Measurements from ENCODE around the gene BNIP5.
"Not testable (repeated sequence)": the region's sequence is repeated elsewhere in the genome, so short reads cannot be mapped to it uniquely, and the experiment has no call there.

BNIP5 gene

GRCh38 chr6:36345681-36346466, 9.2 kb upstream of the BNIP5 start:
- DNase-seq (ENCODE audit: low read depth in 4 of 4, low spot score in 1 of 4): no peak

- no peak for DNase-seq (ENCODE audit: low read depth in 4 of 4, low spot score in 1 of 4)
Measured at GRCh38 chr6:36343109-36343680, 6.5 kb upstream of the BNIP5 start.

GRCh38 chr6:36340618-36341454, 4.1 kb upstream of the BNIP5 start:
- peak; percentile 60 to 64 (median 60) for DNase-seq (ENCODE audit: low read depth in 4 of 4, low spot score in 1 of 4)

GRCh38 chr6:36340306-36340617, 3.6 kb upstream of the BNIP5 start:
- no peak for DNase-seq (ENCODE audit: low read depth in 4 of 4, low spot score in 1 of 4)

GRCh38 chr6:36339146-36339545, 2.5 kb upstream of the BNIP5 start:
- DNase-seq (ENCODE audit: low read depth in 4 of 4, low spot score in 1 of 4): no peak

- not testable (repeated sequence) for DNase-seq (ENCODE audit: low read depth in 4 of 4, low spot score in 1 of 4)
Measured at GRCh38 chr6:36338223-36338622, 1.5 kb upstream of the BNIP5 start.

GRCh38 chr6:36337814-36338213, 1.1 kb upstream of the BNIP5 start:
- no peak for DNase-seq (ENCODE audit: low read depth in 4 of 4, low spot score in 1 of 4)

GRCh38 chr6:36336208-36336710, 429 bp downstream of the BNIP5 start:
- DNase-seq (ENCODE audit: low read depth in 4 of 4, low spot score in 1 of 4): no peak

- no peak for DNase-seq (ENCODE audit: low read depth in 4 of 4, low spot score in 1 of 4)
Measured at GRCh38 chr6:36335465-36336207, 1.1 kb downstream of the BNIP5 start.

GRCh38 chr6:36334832-36335459, 1.7 kb downstream of the BNIP5 start:
- no peak for DNase-seq (ENCODE audit: low read depth in 4 of 4, low spot score in 1 of 4)

- DNase-seq (ENCODE audit: low read depth in 4 of 4, low spot score in 1 of 4): no peak
Measured at GRCh38 chr6:36333931-36334725, 2.6 kb downstream of the BNIP5 start.

GRCh38 chr6:36333171-36333895, 3.4 kb downstream of the BNIP5 start:
- no peak for DNase-seq (ENCODE audit: low read depth in 4 of 4, low spot score in 1 of 4)

- no peak for DNase-seq (ENCODE audit: low read depth in 4 of 4, low spot score in 1 of 4)
Measured at GRCh38 chr6:36331381-36331780, 5.3 kb downstream of the BNIP5 start.

- DNase-seq (ENCODE audit: low read depth in 4 of 4, low spot score in 1 of 4): no peak
Measured at GRCh38 chr6:36330366-36330765, 6.3 kb downstream of the BNIP5 start.

GRCh38 chr6:36329798-36330291, 6.8 kb downstream of the BNIP5 start:
- DNase-seq (ENCODE audit: low read depth in 4 of 4, low spot score in 1 of 4): no peak

- no peak for DNase-seq (ENCODE audit: low read depth in 4 of 4, low spot score in 1 of 4)
Measured at GRCh38 chr6:36328600-36328999, 8.1 kb downstream of the BNIP5 start.

- no peak for DNase-seq (ENCODE audit: low read depth in 4 of 4, low spot score in 1 of 4)
Measured at GRCh38 chr6:36327919-36328236, 8.8 kb downstream of the BNIP5 start.

GRCh38 chr6:36327226-36327918, 9.3 kb downstream of the BNIP5 start:
- no peak for DNase-seq (ENCODE audit: low read depth in 4 of 4, low spot score in 1 of 4)
